HepG2 (cell line): Measurements from ENCODE around the gene VWCE. TPM values are rescaled to one million over a fixed set of nuclear protein-coding genes. Genes with fewer than 3 reads are reported as not detected.

Source experiments
- CREM ChIP-seq, 2 experiments: sonication (generic) in 1 of 2; formaldehyde crosslinking in 1 of 2; IDR thresholded peaks; 2 replicates each; pipeline versions ENCODE4 v1.4.0 to v1.6.1; 2016 to 2020; ENCODE audit warnings: antibody characterized with exemption in 1 of 2, mild to moderate bottlenecking in 1 of 2, missing genetic modification reagents in 1 of 2
- FIP1L1 ChIP-seq: fragments of 200-400 bp; formaldehyde crosslinking; IDR thresholded peaks from 2 replicates; pipeline ENCODE4 v1.6.1; 2018; ENCODE audit warnings: low read depth, mild to moderate bottlenecking, low read length, moderate library complexity, borderline replicate concordance; ENCODE audit not compliant: insufficient read depth
- HNRNPH1 ChIP-seq: fragments of 200-400 bp; formaldehyde crosslinking; optimal IDR thresholded peaks from 2 replicates; pipeline ENCODE3; 2017; ENCODE audit warnings: mild to moderate bottlenecking, low read depth, low read length
- RFX5 ChIP-seq: IDR thresholded peaks from 2 replicates; pipeline ENCODE4 v1.6.1; 2011; ENCODE audit warnings: low read depth, low read length, improper control_type of control experiment
- SALL1 ChIP-seq: sonication (generic); formaldehyde crosslinking; IDR thresholded peaks from 2 replicates; pipeline ENCODE4 v1.8.0; 2022; ENCODE audit warnings: mild to moderate bottlenecking, missing genetic modification reagents
- SIX4 ChIP-seq: sonication (generic); formaldehyde crosslinking; IDR thresholded peaks from 2 replicates; pipeline ENCODE4 v1.4.0; 2020; ENCODE audit warnings: missing genetic modification reagents
- SP140L ChIP-seq: sonication (generic); formaldehyde crosslinking; IDR thresholded peaks from 2 replicates; pipeline ENCODE4 v1.4.0; 2020; ENCODE audit warnings: missing genetic modification reagents, borderline replicate concordance
- SP2 ChIP-seq: sonication (generic); formaldehyde crosslinking; IDR thresholded peaks from 2 replicates; pipeline ENCODE4 v1.5.1; 2020; ENCODE audit warnings: mild to moderate bottlenecking, missing genetic modification reagents
- ZKSCAN8 ChIP-seq: IDR thresholded peaks from 2 replicates; pipeline ENCODE4 v1.6.1; 2016; ENCODE audit warnings: borderline replicate concordance, missing genetic modification reagents, missing compliant biosample characterization
- ZNF441 ChIP-seq: sonication (generic); formaldehyde crosslinking; IDR thresholded peaks from 2 replicates; pipeline ENCODE4 v1.7.0; 2021; ENCODE audit warnings: missing genetic modification reagents, borderline replicate concordance
- ZNF564 ChIP-seq: sonication (generic); formaldehyde crosslinking; IDR thresholded peaks from 2 replicates; pipeline ENCODE4 v1.8.1; 2023; ENCODE audit warnings: mild to moderate bottlenecking, missing genetic modification reagents
- ZNF772 ChIP-seq: sonication (generic); formaldehyde crosslinking; IDR thresholded peaks from 2 replicates; pipeline ENCODE4 v1.5.0; 2020; ENCODE audit warnings: mild to moderate bottlenecking, missing genetic modification reagents
- ZNF776 ChIP-seq: sonication (generic); formaldehyde crosslinking; IDR thresholded peaks from 2 replicates; pipeline ENCODE4 v1.4.0; 2020; ENCODE audit warnings: mild to moderate bottlenecking, missing genetic modification reagents
- polyA plus RNA-seq, 8 experiments: library from polyadenylated mRNA; depleted of rRNA in 3 of 8; stranded (reverse) in 7 of 8; unstranded in 1 of 8; fragments of >200 nt; fragmentation: Illumina TruSeq in 4 of 8; extraction: Trizol in 4 of 8; gene quantifications; 2 replicates each; pipeline versions ENCODE4 v1.2.1 to v1.2.3, GENCODE V29; 2011 to 2016; ENCODE audit warnings: low read depth in 4 of 8, missing spikeins in 1 of 8, mixed read lengths in 1 of 8; ENCODE audit not compliant: insufficient read depth in 1 of 8
- total RNA-seq, 5 experiments: library from RNA; depleted of rRNA; stranded (reverse); fragments of >200 nt; fragmentation: Illumina TruSeq; extraction: Trizol; gene quantifications; 2 replicates each; pipeline ENCODE4 v1.2.3, GENCODE V29; 2016; ENCODE audit warnings: low read depth in 1 of 5
- TF ChIP-seq, protein P1 (sequence below): sonication (generic); formaldehyde crosslinking; IDR thresholded peaks from 2 replicates; pipeline ENCODE4 v1.4.0; 2020; ENCODE audit warnings: mild to moderate bottlenecking, missing genetic modification reagents
- TF ChIP-seq, protein P2 (sequence below): sonication (generic); formaldehyde crosslinking; IDR thresholded peaks from 2 replicates; pipeline ENCODE4 v1.5.1; 2020; ENCODE audit warnings: mild to moderate bottlenecking, missing genetic modification reagents, borderline replicate concordance
- TF ChIP-seq, protein P3 (sequence below): IDR thresholded peaks from 2 replicates; pipeline ENCODE4 v1.6.1; 2016; ENCODE audit warnings: low read depth, borderline replicate concordance
- TF ChIP-seq, protein P4 (sequence below): sonication (generic); formaldehyde crosslinking; IDR thresholded peaks from 2 replicates; pipeline ENCODE4 v1.5.1; 2020; ENCODE audit warnings: missing genetic modification reagents, mild to moderate bottlenecking, borderline replicate concordance
- TF ChIP-seq, protein P5 (sequence below): sonication (generic); formaldehyde crosslinking; IDR thresholded peaks from 2 replicates; pipeline ENCODE4 v1.8.1; 2023; ENCODE audit warnings: mild to moderate bottlenecking, missing genetic modification reagents
- TF ChIP-seq, protein P6 (sequence below), 2 experiments: sonication (generic) in 1 of 2; formaldehyde crosslinking in 1 of 2; IDR thresholded peaks; 2 replicates each; pipeline versions ENCODE4 v1.4.0 to v1.6.1; 2016 to 2020; ENCODE audit warnings: borderline replicate concordance in 1 of 2, low read depth in 1 of 2, mild to moderate bottlenecking in 1 of 2, missing genetic modification reagents in 1 of 2

Gene VWCE
- total and polyA plus RNA-seq, 2 of the 13 experiments (the other 11 are each of a cell fraction or from before 2014, with no cell fraction given), result 27.6 to 58.3 TPM

DNA sequence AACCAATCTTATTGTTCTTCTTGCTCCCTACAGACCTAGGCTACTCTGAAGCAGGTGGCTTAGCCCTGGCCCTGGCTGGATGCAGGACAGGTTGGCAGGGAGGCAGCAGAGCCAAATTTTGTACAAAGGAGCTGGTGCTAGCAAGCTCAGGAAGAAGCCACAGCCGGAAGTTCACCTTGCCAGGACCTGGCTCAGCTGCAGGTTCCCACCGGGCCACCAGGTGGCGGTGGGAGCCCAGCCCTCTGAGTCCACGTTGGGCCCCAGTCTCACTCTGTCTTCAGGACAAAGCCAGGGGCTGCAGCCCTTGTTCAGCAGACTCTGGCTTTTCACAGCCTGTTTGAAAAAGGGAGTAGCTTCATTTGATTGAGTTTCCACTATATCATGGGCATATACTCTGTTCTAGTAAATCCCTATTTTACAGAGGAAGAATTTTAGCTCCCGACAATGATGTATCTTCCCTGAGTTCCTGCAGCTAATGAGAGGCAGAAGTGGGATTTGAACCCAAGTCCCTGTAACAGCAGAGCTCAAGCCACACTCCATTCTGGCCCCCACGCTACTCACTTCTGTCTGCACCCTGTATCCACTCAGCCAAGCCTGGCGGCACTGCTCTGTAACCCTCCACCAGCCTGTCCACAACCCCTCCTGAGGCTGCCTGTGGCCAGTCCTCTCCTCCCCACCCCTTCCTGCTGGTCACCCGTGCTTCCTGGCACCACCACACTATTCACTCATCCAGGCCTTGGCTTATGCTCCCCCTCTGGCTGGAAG, 41.2 kb upstream of the VWCE start (continued):
- TF ChIP-seq FIP1L1, result no peak
- TF ChIP-seq, protein P1, sequence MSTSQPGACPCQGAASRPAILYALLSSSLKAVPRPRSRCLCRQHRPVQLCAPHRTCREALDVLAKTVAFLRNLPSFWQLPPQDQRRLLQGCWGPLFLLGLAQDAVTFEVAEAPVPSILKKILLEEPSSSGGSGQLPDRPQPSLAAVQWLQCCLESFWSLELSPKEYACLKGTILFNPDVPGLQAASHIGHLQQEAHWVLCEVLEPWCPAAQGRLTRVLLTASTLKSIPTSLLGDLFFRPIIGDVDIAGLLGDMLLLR (CRISPR knock-in tag), result no peak
- TF ChIP-seq ZNF441, result no peak
- no peak for TF ChIP-seq RFX5
- TF ChIP-seq ZKSCAN8 (CRISPR knock-in tag), result no peak
- TF ChIP-seq ZNF564 (CRISPR knock-in tag), result 0 out of 2 replicates have a peak, but pooled peaks have one; percentile 41
- TF ChIP-seq SALL1, result no peak
- TF ChIP-seq, protein P2, sequence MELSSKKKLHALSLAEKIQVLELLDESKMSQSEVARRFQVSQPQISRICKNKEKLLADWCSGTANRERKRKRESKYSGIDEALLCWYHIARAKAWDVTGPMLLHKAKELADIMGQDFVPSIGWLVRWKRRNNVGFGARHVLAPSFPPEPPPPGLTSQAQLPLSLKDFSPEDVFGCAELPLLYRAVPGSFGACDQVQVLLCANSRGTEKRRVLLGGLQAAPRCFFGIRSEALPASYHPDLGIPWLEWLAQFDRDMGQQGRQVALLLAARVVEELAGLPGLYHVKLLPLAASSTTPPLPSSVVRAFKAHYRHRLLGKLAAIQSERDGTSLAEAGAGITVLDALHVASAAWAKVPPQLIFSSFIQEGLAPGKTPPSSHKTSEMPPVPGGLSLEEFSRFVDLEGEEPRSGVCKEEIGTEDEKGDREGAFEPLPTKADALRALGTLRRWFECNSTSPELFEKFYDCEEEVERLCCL (CRISPR knock-in tag), result no peak
- no peak for TF ChIP-seq HNRNPH1
- no peak for TF ChIP-seq CREM (IDR thresholded peaks at IDR 0.05)
- no peak for TF ChIP-seq CREM (CRISPR knock-in tag; IDR thresholded peaks at IDR 0.05)
- TF ChIP-seq SIX4 (CRISPR knock-in tag), result no peak
- no peak for TF ChIP-seq SP140L (CRISPR knock-in tag)
- TF ChIP-seq SP2, result no peak
- TF ChIP-seq, protein P3, sequence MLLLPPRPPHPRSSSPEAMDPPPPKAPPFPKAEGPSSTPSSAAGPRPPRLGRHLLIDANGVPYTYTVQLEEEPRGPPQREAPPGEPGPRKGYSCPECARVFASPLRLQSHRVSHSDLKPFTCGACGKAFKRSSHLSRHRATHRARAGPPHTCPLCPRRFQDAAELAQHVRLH (CRISPR knock-in tag), result no peak
- TF ChIP-seq, protein P4, sequence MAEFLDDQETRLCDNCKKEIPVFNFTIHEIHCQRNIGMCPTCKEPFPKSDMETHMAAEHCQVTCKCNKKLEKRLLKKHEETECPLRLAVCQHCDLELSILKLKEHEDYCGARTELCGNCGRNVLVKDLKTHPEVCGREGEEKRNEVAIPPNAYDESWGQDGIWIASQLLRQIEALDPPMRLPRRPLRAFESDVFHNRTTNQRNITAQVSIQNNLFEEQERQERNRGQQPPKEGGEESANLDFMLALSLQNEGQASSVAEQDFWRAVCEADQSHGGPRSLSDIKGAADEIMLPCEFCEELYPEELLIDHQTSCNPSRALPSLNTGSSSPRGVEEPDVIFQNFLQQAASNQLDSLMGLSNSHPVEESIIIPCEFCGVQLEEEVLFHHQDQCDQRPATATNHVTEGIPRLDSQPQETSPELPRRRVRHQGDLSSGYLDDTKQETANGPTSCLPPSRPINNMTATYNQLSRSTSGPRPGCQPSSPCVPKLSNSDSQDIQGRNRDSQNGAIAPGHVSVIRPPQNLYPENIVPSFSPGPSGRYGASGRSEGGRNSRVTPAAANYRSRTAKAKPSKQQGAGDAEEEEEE, result 0 out of 2 replicates have a peak, but pooled peaks have one; percentile 60
- TF ChIP-seq ZNF772 (CRISPR knock-in tag), result no peak
- TF ChIP-seq ZNF776, result no peak
- TF ChIP-seq, protein P5, sequence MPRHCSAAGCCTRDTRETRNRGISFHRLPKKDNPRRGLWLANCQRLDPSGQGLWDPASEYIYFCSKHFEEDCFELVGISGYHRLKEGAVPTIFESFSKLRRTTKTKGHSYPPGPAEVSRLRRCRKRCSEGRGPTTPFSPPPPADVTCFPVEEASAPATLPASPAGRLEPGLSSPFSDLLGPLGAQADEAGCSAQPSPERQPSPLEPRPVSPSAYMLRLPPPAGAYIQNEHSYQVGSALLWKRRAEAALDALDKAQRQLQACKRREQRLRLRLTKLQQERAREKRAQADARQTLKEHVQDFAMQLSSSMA, result no peak
- TF ChIP-seq, protein P6, sequence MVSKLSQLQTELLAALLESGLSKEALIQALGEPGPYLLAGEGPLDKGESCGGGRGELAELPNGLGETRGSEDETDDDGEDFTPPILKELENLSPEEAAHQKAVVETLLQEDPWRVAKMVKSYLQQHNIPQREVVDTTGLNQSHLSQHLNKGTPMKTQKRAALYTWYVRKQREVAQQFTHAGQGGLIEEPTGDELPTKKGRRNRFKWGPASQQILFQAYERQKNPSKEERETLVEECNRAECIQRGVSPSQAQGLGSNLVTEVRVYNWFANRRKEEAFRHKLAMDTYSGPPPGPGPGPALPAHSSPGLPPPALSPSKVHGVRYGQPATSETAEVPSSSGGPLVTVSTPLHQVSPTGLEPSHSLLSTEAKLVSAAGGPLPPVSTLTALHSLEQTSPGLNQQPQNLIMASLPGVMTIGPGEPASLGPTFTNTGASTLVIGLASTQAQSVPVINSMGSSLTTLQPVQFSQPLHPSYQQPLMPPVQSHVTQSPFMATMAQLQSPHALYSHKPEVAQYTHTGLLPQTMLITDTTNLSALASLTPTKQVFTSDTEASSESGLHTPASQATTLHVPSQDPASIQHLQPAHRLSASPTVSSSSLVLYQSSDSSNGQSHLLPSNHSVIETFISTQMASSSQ (IDR thresholded peaks at IDR 0.05; ENCODE audit: low read depth), result no peak
- TF ChIP-seq, protein P6 (CRISPR knock-in tag; IDR thresholded peaks at IDR 0.05; ENCODE audit: borderline replicate concordance), result no peak
